GM12878 (cell line): Measurements from ENCODE around the gene TFDP1. TPM values are rescaled to one million over a fixed set of nuclear protein-coding genes. Genes with fewer than 3 reads are reported as not detected.

Source experiments
- E2F8 ChIP-seq: fragments of 450-650 bp; IDR thresholded peaks from 2 replicates; pipeline ENCODE4 v1.6.1; 2018; ENCODE audit warnings: mild to moderate bottlenecking, low read depth, moderate library complexity; ENCODE audit not compliant: partially characterized antibody
- JUND ChIP-seq: IDR thresholded peaks from 2 replicates; pipeline ENCODE4 v1.6.1; 2012; ENCODE audit warnings: low read depth, mild to moderate bottlenecking, low read length, improper control_type of control experiment, moderate library complexity
- polyA plus RNA-seq, 11 experiments: library from polyadenylated mRNA; depleted of rRNA in 4 of 11; unstranded in 6 of 11; stranded (reverse) in 5 of 11; fragments of >200 nt; fragmentation: Nextera tagmentation in 4 of 11; fragmentation: Illumina TruSeq in 1 of 11; extraction: Ambion mirVana in 4 of 11; extraction: Trizol in 1 of 11; gene quantifications; 1 replicate in 1 of 11; 2 replicates in 10 of 11; pipeline versions ENCODE4 v1.2.1 to v1.2.3, GENCODE V29; 2011 to 2016; ENCODE audit warnings: inconsistent platforms in 2 of 11, missing spikeins in 2 of 11, low read depth in 1 of 11
- total RNA-seq, 4 experiments: library from RNA; depleted of rRNA in 3 of 4; stranded (reverse); fragments of >200 nt in 3 of 4; fragmentation: Illumina TruSeq in 1 of 4; extraction: Trizol in 1 of 4; gene quantifications; 2 replicates each; pipeline versions ENCODE4 v1.2.1 to v1.2.3, GENCODE V29; 2013 to 2021
- TF ChIP-seq, protein P1 (sequence below), 3 experiments: IDR thresholded peaks in 2 of 3; conservative IDR thresholded peaks in 1 of 3; 2 replicates each; pipeline ENCODE4 v1.5.1; 2011; ENCODE audit warnings: low read depth in 3 of 3, low read length in 3 of 3, mild to moderate bottlenecking in 3 of 3, control low read depth in 2 of 3, moderate library complexity in 2 of 3, inconsistent platforms in 1 of 3, mixed read lengths in 1 of 3; ENCODE audit not compliant: control insufficient read depth in 2 of 3, insufficient read depth in 1 of 3; ENCODE audit errors: extremely low read depth in 1 of 3
- TF ChIP-seq, protein P2 (sequence below): fragments of 450-650 bp; IDR thresholded peaks from 2 replicates; pipeline ENCODE4 v1.6.1; 2017; ENCODE audit warnings: low read depth, mild to moderate bottlenecking, moderate library complexity

Gene TFDP1
- total and polyA plus RNA-seq, 10 of the 15 experiments (the other 5 are each of a cell fraction or from before 2014, with no cell fraction given): 37.7 to 254 (median 119) TPM

GRCh38 chr13:113654175-113654560, 69.6 kb downstream of the TFDP1 start (continued):
- no peak for TF ChIP-seq E2F8
- TF ChIP-seq, protein P1, sequence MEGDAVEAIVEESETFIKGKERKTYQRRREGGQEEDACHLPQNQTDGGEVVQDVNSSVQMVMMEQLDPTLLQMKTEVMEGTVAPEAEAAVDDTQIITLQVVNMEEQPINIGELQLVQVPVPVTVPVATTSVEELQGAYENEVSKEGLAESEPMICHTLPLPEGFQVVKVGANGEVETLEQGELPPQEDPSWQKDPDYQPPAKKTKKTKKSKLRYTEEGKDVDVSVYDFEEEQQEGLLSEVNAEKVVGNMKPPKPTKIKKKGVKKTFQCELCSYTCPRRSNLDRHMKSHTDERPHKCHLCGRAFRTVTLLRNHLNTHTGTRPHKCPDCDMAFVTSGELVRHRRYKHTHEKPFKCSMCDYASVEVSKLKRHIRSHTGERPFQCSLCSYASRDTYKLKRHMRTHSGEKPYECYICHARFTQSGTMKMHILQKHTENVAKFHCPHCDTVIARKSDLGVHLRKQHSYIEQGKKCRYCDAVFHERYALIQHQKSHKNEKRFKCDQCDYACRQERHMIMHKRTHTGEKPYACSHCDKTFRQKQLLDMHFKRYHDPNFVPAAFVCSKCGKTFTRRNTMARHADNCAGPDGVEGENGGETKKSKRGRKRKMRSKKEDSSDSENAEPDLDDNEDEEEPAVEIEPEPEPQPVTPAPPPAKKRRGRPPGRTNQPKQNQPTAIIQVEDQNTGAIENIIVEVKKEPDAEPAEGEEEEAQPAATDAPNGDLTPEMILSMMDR (IDR thresholded peaks at IDR 0.05 in 2 of 3, conservative IDR thresholded peaks at IDR 0.05 in 1 of 3; ENCODE audit: control insufficient read depth in 2 of 3, extremely low read depth in 1 of 3, insufficient read depth in 1 of 3, low read depth in 3 of 3, low read length in 3 of 3): no peak
- TF ChIP-seq, protein P2, sequence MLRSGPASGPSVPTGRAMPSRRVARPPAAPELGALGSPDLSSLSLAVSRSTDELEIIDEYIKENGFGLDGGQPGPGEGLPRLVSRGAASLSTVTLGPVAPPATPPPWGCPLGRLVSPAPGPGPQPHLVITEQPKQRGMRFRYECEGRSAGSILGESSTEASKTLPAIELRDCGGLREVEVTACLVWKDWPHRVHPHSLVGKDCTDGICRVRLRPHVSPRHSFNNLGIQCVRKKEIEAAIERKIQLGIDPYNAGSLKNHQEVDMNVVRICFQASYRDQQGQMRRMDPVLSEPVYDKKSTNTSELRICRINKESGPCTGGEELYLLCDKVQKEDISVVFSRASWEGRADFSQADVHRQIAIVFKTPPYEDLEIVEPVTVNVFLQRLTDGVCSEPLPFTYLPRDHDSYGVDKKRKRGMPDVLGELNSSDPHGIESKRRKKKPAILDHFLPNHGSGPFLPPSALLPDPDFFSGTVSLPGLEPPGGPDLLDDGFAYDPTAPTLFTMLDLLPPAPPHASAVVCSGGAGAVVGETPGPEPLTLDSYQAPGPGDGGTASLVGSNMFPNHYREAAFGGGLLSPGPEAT: no peak
- no peak for TF ChIP-seq JUND
